Neuronal stem cell (in vitro differentiated cells): ENCODE measurements around the gene HLA-DMA.

Experiments
- DNase-seq: peaks from one replicate; pipeline ENCODE4 v3.0.0-alpha.2; 2013; ENCODE audit warnings: low spot score
- H2AFZ ChIP-seq: one replicate; pipeline ENCODE4 v1.6.1; 2013; ENCODE audit warnings: mild to moderate bottlenecking, low read length, inconsistent platforms
- H2AK5ac ChIP-seq: 2 replicates; pipeline ENCODE4 v1.6.1; 2013; ENCODE audit warnings: low read depth, mild to moderate bottlenecking, inconsistent platforms, low read length, moderate library complexity, mixed read lengths
- H2BK120ac ChIP-seq: 2 replicates; pipeline ENCODE4 v1.6.1; 2013; ENCODE audit warnings: low read depth, mild to moderate bottlenecking, inconsistent platforms, low read length, moderate library complexity, mixed read lengths
- H2BK12ac ChIP-seq: one replicate; pipeline ENCODE4 v1.6.1; 2013; ENCODE audit warnings: low read length, inconsistent platforms
- H2BK15ac ChIP-seq: 2 replicates; pipeline ENCODE4 v1.6.1; 2013; ENCODE audit warnings: mild to moderate bottlenecking, low read length, inconsistent platforms, mixed read lengths
- H2BK5ac ChIP-seq: one replicate; pipeline ENCODE4 v1.6.1; 2013; ENCODE audit warnings: inconsistent platforms, mild to moderate bottlenecking, low read length, moderate library complexity
- H3K14ac ChIP-seq: one replicate; pipeline ENCODE4 v1.6.1; 2013; ENCODE audit warnings: low read length, inconsistent platforms
- H3K18ac ChIP-seq: 2 replicates; pipeline ENCODE4 v1.6.1; 2013; ENCODE audit warnings: low read length, inconsistent platforms
- H3K23ac ChIP-seq: 2 replicates; pipeline ENCODE4 v1.6.1; 2013; ENCODE audit warnings: low read depth, mild to moderate bottlenecking, mixed read lengths, low read length, inconsistent platforms; ENCODE audit not compliant: poor library complexity
- H3K27ac ChIP-seq: replicated peaks from 3 replicates; pipeline ENCODE4 v1.5.1; 2013; ENCODE audit warnings: low read length, inconsistent platforms
- H3K27me3 ChIP-seq, 3 experiments: 2 replicates each; pipeline ENCODE4 v1.6.1; 2013; ENCODE audit warnings: low read length in 3 of 3, mild to moderate bottlenecking in 2 of 3, inconsistent platforms in 1 of 3, low read depth in 1 of 3, mixed read lengths in 1 of 3, moderate library complexity in 1 of 3; ENCODE audit not compliant: control insufficient read depth in 3 of 3, insufficient read depth in 3 of 3
- H3K36me3 ChIP-seq, 2 donors: replicated peaks in 1 of 2; 2 replicates each; pipeline ENCODE4 v1.6.1; 2013; ENCODE audit warnings: low read length in 2 of 2; ENCODE audit not compliant: control insufficient read depth in 2 of 2, insufficient read depth in 2 of 2
- H3K4ac ChIP-seq: 2 replicates; pipeline ENCODE4 v1.6.1; 2013; ENCODE audit warnings: inconsistent platforms, mild to moderate bottlenecking, low read length, moderate library complexity
- H3K4me1 ChIP-seq, 2 donors: 1 replicate in 1 of 2; 2 replicates in 1 of 2; pipeline ENCODE4 v1.6.1; 2013; ENCODE audit warnings: low read length in 2 of 2, low read depth in 1 of 2; ENCODE audit not compliant: control insufficient read depth in 2 of 2, insufficient read depth in 1 of 2
- H3K4me2 ChIP-seq: one replicate; pipeline ENCODE4 v1.6.1; 2013; ENCODE audit warnings: mild to moderate bottlenecking, low read length, inconsistent platforms; ENCODE audit not compliant: insufficient read depth, poor library complexity, severe bottlenecking
- H3K4me3 ChIP-seq, 2 donors: 2 replicates each; pipeline ENCODE4 v1.5.1; 2013; ENCODE audit warnings: low read length in 2 of 2, mild to moderate bottlenecking in 2 of 2, inconsistent platforms in 1 of 2, moderate library complexity in 1 of 2
- H3K79me1 ChIP-seq: one replicate; pipeline ENCODE4 v1.6.1; 2013; ENCODE audit warnings: low read depth, mild to moderate bottlenecking, inconsistent platforms, low read length, moderate library complexity
- H3K9ac ChIP-seq: one replicate; pipeline ENCODE4 v1.6.1; 2013; ENCODE audit warnings: mild to moderate bottlenecking, low read depth, low read length, inconsistent platforms; ENCODE audit not compliant: poor library complexity
- H3K9me3 ChIP-seq, 2 donors: replicated peaks in 1 of 2; 2 replicates each; pipeline versions ENCODE3 to v1.6.1; 2013; ENCODE audit warnings: low read length in 2 of 2, mild to moderate bottlenecking in 2 of 2, inconsistent platforms in 1 of 2, low read depth in 1 of 2, mixed read lengths in 1 of 2, moderate library complexity in 1 of 2; ENCODE audit not compliant: control insufficient read depth in 2 of 2, insufficient read depth in 1 of 2
- H4K8ac ChIP-seq: one replicate; pipeline ENCODE4 v1.6.1; 2013; ENCODE audit warnings: low read depth, mild to moderate bottlenecking, inconsistent platforms, low read length, moderate library complexity
- H4K91ac ChIP-seq: one replicate; pipeline ENCODE4 v1.6.1; 2013; ENCODE audit warnings: low read length, low read depth, mild to moderate bottlenecking, inconsistent platforms; ENCODE audit not compliant: poor library complexity
- WGBS, 2 donors: extraction: QIAGEN DNeasy Blood & Tissue Kit; methylation state at CpG; one replicate each; pipeline ENCODE4 v1.1.7; 2013; ENCODE audit warnings: missing lambda C conversion rate in 2 of 2, mixed read lengths in 1 of 2; ENCODE audit not compliant: insufficient read length in 2 of 2, insufficient replicate concordance in 1 of 2; ENCODE audit errors: extremely low coverage in 2 of 2; 5-methylcytosine and 5-hydroxymethylcytosine counted together

The HLA-DMA gene

DNA sequence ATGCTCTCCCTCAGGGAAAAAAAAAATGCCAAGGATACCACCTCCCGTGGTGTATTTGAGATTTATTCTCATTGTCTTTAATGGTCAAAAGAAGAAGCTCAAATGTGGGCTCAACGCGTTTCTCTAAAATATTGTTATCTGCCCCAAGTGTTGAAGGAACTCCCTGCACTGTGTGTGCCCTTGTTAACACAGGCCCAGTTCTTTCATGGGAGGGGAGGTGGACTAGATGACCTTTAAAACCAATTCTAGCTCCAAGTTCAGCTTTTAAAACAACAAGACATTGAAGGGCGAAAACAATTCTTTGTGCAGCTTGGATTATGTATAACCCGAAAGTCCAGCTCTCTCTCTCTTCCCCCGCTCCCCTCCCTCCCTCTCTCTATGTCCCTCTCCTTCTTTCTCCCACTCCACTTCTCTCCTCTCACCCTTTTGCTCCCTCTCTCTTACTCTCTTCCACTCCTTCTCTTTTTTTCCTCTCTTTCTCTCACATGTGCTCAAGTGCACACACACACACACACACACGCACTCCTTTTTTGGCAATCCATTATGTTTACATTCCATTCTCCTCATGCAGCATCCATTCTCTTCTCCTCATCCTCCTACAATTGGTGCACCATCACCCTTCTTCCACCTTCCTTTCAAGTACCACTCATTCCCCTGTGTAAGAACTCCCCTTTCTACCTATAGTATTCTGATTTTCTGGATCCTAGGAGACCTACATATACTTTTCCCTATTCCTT, 20.6 kb downstream of the HLA-DMA start:
- H2AFZ ChIP-seq, result no peak overlapping the region
- H3K79me1 ChIP-seq, result no peaks in the 10 kb centered on the region
- no peaks in the 10 kb centered on the region for H3K9me3 ChIP-seq
- no peak overlapping the region for H3K4me3 ChIP-seq
- no peak overlapping the region for H4K8ac ChIP-seq
- H2BK15ac ChIP-seq, result no peak overlapping the region
- no peak overlapping the region for H3K14ac ChIP-seq
- no peak overlapping the region for H2BK5ac ChIP-seq
- H3K4me2 ChIP-seq, result no peak overlapping the region
- no peak overlapping the region for H3K27ac ChIP-seq
- H2BK120ac ChIP-seq, result no peak overlapping the region
- no peak overlapping the region for H2AK5ac ChIP-seq
- no peak overlapping the region for H3K23ac ChIP-seq
- no peaks in the 10 kb centered on the region for H3K36me3 ChIP-seq
- H3K4ac ChIP-seq, result no peak overlapping the region
- H3K9ac ChIP-seq, result no peak overlapping the region
- H3K27me3 ChIP-seq, result peaks cover 0 to 47% (median 0%) of the 10 kb centered on the region in 3 experiments
- no peaks in the 10 kb centered on the region for H3K4me1 ChIP-seq
- DNase-seq, result no peak
- WGBS, 2 donors, result no CpG with 5 or more reads among the region's 7 CpGs
- H3K18ac ChIP-seq, result no peak overlapping the region
- H2BK12ac ChIP-seq, result no peak overlapping the region
- no peak overlapping the region for H4K91ac ChIP-seq

DNA sequence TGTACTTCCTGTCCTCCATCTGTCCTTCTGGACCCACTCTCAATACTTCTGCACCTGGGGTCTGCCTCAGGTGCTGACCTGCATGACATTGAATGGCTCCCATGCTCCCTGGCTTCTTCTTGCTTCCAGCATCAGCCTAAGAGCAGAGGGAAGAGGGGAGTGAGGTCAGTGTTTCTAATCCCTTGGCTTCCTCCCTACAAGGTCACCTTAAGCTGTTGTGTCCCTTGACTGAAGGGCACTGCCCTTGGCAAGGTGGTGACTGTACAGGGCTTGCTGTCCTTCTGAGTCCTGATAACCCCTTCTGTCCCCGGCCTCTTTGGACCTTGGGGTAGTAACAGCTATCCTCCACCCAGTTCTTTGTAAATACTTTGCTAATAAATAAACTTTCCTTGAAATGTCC, 21.7 kb downstream of the HLA-DMA start:
- Histone ChIP-seq H3K27me3 (peaks cover 0 to 36% (median 0%) of the 10 kb centered on the region in 3 experiments), H2BK5ac (no peak overlapping the region), H3K79me1 (no peaks in the 10 kb centered on the region)

DNA sequence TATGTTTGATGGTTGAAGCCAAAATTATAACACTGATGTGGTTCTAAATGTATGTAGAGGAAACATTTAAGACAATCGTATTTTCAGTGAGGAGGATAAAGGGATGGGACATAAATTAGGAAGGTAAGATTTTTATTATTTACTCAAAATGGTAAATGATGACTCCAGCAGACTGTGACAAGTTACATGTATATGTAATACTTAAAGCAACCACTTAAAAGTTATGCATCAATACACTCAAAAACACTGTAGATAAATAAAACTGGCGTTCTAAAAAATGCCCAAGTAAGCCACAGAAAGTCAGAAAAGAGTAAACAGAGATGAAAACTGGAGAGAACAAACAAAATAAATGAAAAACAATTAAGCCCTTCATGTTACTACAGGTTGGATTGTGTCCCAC, 30.8 kb downstream of the HLA-DMA start:
- Histone ChIP-seq H2BK12ac (no peak overlapping the region), H2BK5ac (no peak overlapping the region), H2AFZ (no peak overlapping the region), H3K4me2 (no peak overlapping the region), H3K14ac (no peak overlapping the region), H3K9ac (no peak overlapping the region), H4K8ac (no peak overlapping the region), H3K4me3 (no peak overlapping the region), H4K91ac (no peak overlapping the region), H3K27me3 (peaks cover 0 to 8% (median 0%) of the 10 kb centered on the region in 3 experiments), H3K27ac (no peak overlapping the region), H3K9me3 (no peaks in the 10 kb centered on the region), H2BK120ac (no peak overlapping the region), H3K4ac (no peak overlapping the region), H3K79me1 (no peaks in the 10 kb centered on the region), H3K36me3 (no peaks in the 10 kb centered on the region), H3K23ac (no peak overlapping the region), H2BK15ac (no peak overlapping the region), H3K18ac (no peak overlapping the region), H3K4me1 (no peaks in the 10 kb centered on the region), H2AK5ac (no peak overlapping the region)
- no peak for DNase-seq
- no CpG with 5 or more reads among the region's 2 CpGs for WGBS, 2 donors

More for the DNA sequence above, 21.7 kb downstream of the HLA-DMA start:
- no peak overlapping the region for H3K4ac ChIP-seq
- H3K14ac ChIP-seq, result no peak overlapping the region
- no peak overlapping the region for H4K8ac ChIP-seq
- H2BK120ac ChIP-seq, result no peak overlapping the region
- H3K4me2 ChIP-seq, result no peak overlapping the region
- no CpG with 5 or more reads among the region's 1 CpG for WGBS, 2 donors
- no peak for DNase-seq
- H2BK12ac ChIP-seq, result no peak overlapping the region
- no peaks in the 10 kb centered on the region for H3K4me1 ChIP-seq
- H3K36me3 ChIP-seq, result no peaks in the 10 kb centered on the region
- H3K9ac ChIP-seq, result no peak overlapping the region
- no peak overlapping the region for H2AK5ac ChIP-seq
- no peak overlapping the region for H3K27ac ChIP-seq
- no peaks in the 10 kb centered on the region for H3K9me3 ChIP-seq
- no peak overlapping the region for H3K18ac ChIP-seq
- no peak overlapping the region for H2BK15ac ChIP-seq
- no peak overlapping the region for H3K4me3 ChIP-seq
- H3K23ac ChIP-seq, result no peak overlapping the region
- H2AFZ ChIP-seq, result no peak overlapping the region
- H4K91ac ChIP-seq, result peak overlapping the region; percentile 6

DNA sequence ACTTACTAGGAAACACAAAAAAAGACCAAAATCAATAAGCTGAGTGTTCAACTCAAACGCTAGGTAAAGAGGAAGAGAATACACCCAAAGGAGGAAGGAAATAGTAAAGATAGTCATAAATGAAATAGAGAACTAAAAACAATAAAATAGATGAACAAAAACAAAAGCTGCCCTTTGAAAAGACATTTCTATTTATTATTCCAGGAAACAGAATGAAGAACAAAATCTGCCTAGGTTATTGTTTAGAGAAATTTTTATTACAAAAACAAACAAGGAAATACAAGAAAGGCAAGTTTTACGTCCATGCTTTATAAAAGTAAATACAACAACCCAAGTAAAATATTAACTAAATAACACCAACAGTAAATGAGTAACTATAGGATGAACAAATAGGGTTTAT, 32.2 kb downstream of the HLA-DMA start:
- Histone ChIP-seq H3K4me1 (no peaks in the 10 kb centered on the region), H3K4me2 (no peak overlapping the region), H2BK12ac (no peak overlapping the region), H3K36me3 (no peaks in the 10 kb centered on the region), H3K14ac (no peak overlapping the region), H3K9ac (no peak overlapping the region), H3K27me3 (peaks cover 0 to 19% (median 0%) of the 10 kb centered on the region in 3 experiments), H3K4ac (no peak overlapping the region), H4K91ac (no peak overlapping the region), H3K27ac (no peak overlapping the region), H3K23ac (no peak overlapping the region), H2AK5ac (no peak overlapping the region), H3K18ac (no peak overlapping the region), H4K8ac (no peak overlapping the region), H3K9me3 (no peaks in the 10 kb centered on the region), H2AFZ (no peak overlapping the region), H2BK120ac (no peak overlapping the region), H2BK15ac (no peak overlapping the region), H3K79me1 (no peaks in the 10 kb centered on the region), H2BK5ac (no peak overlapping the region), H3K4me3 (no peak overlapping the region)
- DNase-seq, result no peak
- WGBS, 2 donors, result no CpG with 5 or more reads among the region's 2 CpGs
